ENCODE data around the gene E2F7.

- TF ChIP-seq CTCF (IDR thresholded peaks at IDR 0.05; ENCODE audit: low read depth, low read length) (no peak), EZH2phosphoT487 (IDR thresholded peaks at IDR 0.05; ENCODE audit: low read depth) (no peak)
Measured at GRCh38 chr12:76984566-76984965, 80.8 kb downstream of the E2F7 start.

Measured in OCI-LY3 (cell line).